ENCODE measurements around the gene GPR42. TPM values are rescaled to one million over a fixed set of nuclear protein-coding genes. Genes with fewer than 3 reads are reported as not detected.

Gene GPR42
- total RNA-seq, 4 donors from 2014 or later: 0.51 TPM; not detected in 3

GRCh38 chr19:35362261-35363000 is 8.4 kb upstream of the GPR42 start:
- no peak for TF ChIP-seq CTCF (IDR thresholded peaks at IDR 0.05; ENCODE audit: low read depth)

- TF ChIP-seq CTCF (IDR thresholded peaks at IDR 0.05; ENCODE audit: low read depth): no peak
Observed at GRCh38 chr19:35363001-35363590, 7.8 kb upstream of the GPR42 start.

GRCh38 chr19:35363711-35364425 is 7.0 kb upstream of the GPR42 start:
- TF ChIP-seq CTCF (IDR thresholded peaks at IDR 0.05; ENCODE audit: low read depth): no peak

GRCh38 chr19:35365303-35365702 is 5.6 kb upstream of the GPR42 start:
- no peak for TF ChIP-seq CTCF (IDR thresholded peaks at IDR 0.05; ENCODE audit: low read depth)

GRCh38 chr19:35368378-35368777 is 2.5 kb upstream of the GPR42 start:
- TF ChIP-seq CTCF (IDR thresholded peaks at IDR 0.05; ENCODE audit: low read depth): no peak

GRCh38 chr19:35369522-35369921 is 1.3 kb upstream of the GPR42 start:
- TF ChIP-seq CTCF (IDR thresholded peaks at IDR 0.05; ENCODE audit: low read depth): no peak

- no peak for TF ChIP-seq CTCF (IDR thresholded peaks at IDR 0.05; ENCODE audit: low read depth)
Observed at GRCh38 chr19:35373492-35373891, 2.6 kb downstream of the GPR42 start.
